NT2/D1 (cell line): ENCODE data around the gene NDUFAF2.

Experiments
- DNase-seq: peaks from one replicate; pipeline ENCODE4 v3.0.0-alpha.2; 2011; ENCODE audit warnings: low read depth, low spot score
- H3K27me3 ChIP-seq: 2 replicates; pipeline ENCODE4 v1.6.0; 2011; ENCODE audit warnings: mild to moderate bottlenecking; ENCODE audit not compliant: insufficient read length, insufficient read depth
- H3K36me3 ChIP-seq: 2 replicates; pipeline ENCODE4 v1.6.1; 2011; ENCODE audit warnings: mild to moderate bottlenecking, low read length, mixed read lengths; ENCODE audit not compliant: insufficient read depth, insufficient read length
- H3K4me1 ChIP-seq: 2 replicates; pipeline ENCODE4 v1.5.1; 2011; ENCODE audit not compliant: insufficient read depth, insufficient read length
- H3K4me3 ChIP-seq: 2 replicates; pipeline ENCODE4 v1.5.1; 2011; ENCODE audit warnings: low read depth; ENCODE audit not compliant: insufficient read length
- H3K9ac ChIP-seq: 2 replicates; pipeline ENCODE4 v1.6.0; 2011; ENCODE audit warnings: low read depth; ENCODE audit not compliant: insufficient read length
- H3K9me3 ChIP-seq: 2 replicates; pipeline ENCODE4 v1.5.1; 2011; ENCODE audit warnings: mild to moderate bottlenecking, low read length; ENCODE audit not compliant: insufficient read depth
- SUZ12 ChIP-seq: IDR thresholded peaks from 2 replicates; pipeline ENCODE4 v1.6.1; 2011; ENCODE audit not compliant: insufficient read length, insufficient read depth; ENCODE audit errors: extremely low read depth
- YY1 ChIP-seq: IDR thresholded peaks from 2 replicates; pipeline ENCODE4 v1.6.1; 2011; ENCODE audit not compliant: insufficient read length, insufficient read depth
- ZNF274 ChIP-seq: IDR thresholded peaks from 2 replicates; pipeline ENCODE4 v1.6.1; 2011; ENCODE audit warnings: mild to moderate bottlenecking, low read depth, low read length

NDUFAF2 gene

GRCh38 chr5:60944904-60945812 is at the start of gene NDUFAF2, which contains the start of gene ERCC8:
TSS of gene NDUFAF2 (plus strand) at chr5:60945205. CDS start at chr5:60945256, 51 bp downstream.
TSS of gene ERCC8 (minus strand) at chr5:60945070. CDS start at chr5:60945008, 62 bp downstream.
- TF ChIP-seq YY1, result peak; percentile 74
- no peak for TF ChIP-seq ZNF274
- TF ChIP-seq SUZ12, result no peak
- H3K9me3 ChIP-seq, result no peaks in the 10 kb centered on the region

GRCh38 chr5:60896991-60897390 is 48.0 kb upstream of the NDUFAF2 start:
- Histone ChIP-seq H3K9ac (no peak overlapping the region), H3K4me1 (no peaks in the 10 kb centered on the region), H3K36me3 (peaks cover 34% of the 10 kb centered on the region), H3K27me3 (no peaks in the 10 kb centered on the region), H3K4me3 (no peak overlapping the region), H3K9me3 (no peaks in the 10 kb centered on the region)
- no peak for DNase-seq
- TF ChIP-seq YY1, result no peak
- no peak for TF ChIP-seq SUZ12

More at GRCh38 chr5:60944904-60945812, at the start of gene NDUFAF2, which contains the start of gene ERCC8:
- peak; percentile 74 for DNase-seq
- Histone ChIP-seq H3K4me1 (no peaks in the 10 kb centered on the region), H3K4me3 (peak within 1 kb of the TSS; percentile 78), H3K27me3 (peaks cover 6% of the 10 kb centered on the region), H3K36me3 (peaks cover 5% of the 10 kb centered on the region), H3K9ac (peak within 1 kb of the TSS; percentile 84)

- Histone ChIP-seq H3K4me3 (no peak overlapping the region), H3K9me3 (no peaks in the 10 kb centered on the region), H3K9ac (no peak overlapping the region), H3K27me3 (no peaks in the 10 kb centered on the region), H3K36me3 (peaks cover 13% of the 10 kb centered on the region), H3K4me1 (no peaks in the 10 kb centered on the region)
- no peak for TF ChIP-seq SUZ12
- TF ChIP-seq YY1, result no peak
- no peak for TF ChIP-seq ZNF274
- no peak for DNase-seq
These were observed 41.6 kb upstream of the NDUFAF2 start for GRCh38 chr5:60903356-60903755.

GRCh38 chr5:60916646-60917045 is 28.4 kb upstream of the NDUFAF2 start:
- Histone ChIP-seq H3K4me1 (no peaks in the 10 kb centered on the region), H3K36me3 (peaks cover 23% of the 10 kb centered on the region), H3K9me3 (no peaks in the 10 kb centered on the region), H3K4me3 (no peak overlapping the region), H3K27me3 (no peaks in the 10 kb centered on the region), H3K9ac (no peak overlapping the region)
- no peak for TF ChIP-seq YY1
- no peak for TF ChIP-seq ZNF274
- TF ChIP-seq SUZ12, result no peak
- no peak for DNase-seq

GRCh38 chr5:60918466-60918865 is 26.5 kb upstream of the NDUFAF2 start:
- DNase-seq, result no peak
- no peak for TF ChIP-seq ZNF274
- no peak for TF ChIP-seq YY1
- no peak for TF ChIP-seq SUZ12
- H3K9me3 ChIP-seq, result no peaks in the 10 kb centered on the region
- H3K4me1 ChIP-seq, result no peaks in the 10 kb centered on the region
- H3K36me3 ChIP-seq, result peaks cover 24% of the 10 kb centered on the region
- no peak overlapping the region for H3K9ac ChIP-seq
- no peaks in the 10 kb centered on the region for H3K27me3 ChIP-seq
- no peak overlapping the region for H3K4me3 ChIP-seq

GRCh38 chr5:60927450-60927849 is 17.6 kb upstream of the NDUFAF2 start:
- Histone ChIP-seq H3K4me1 (no peaks in the 10 kb centered on the region), H3K9me3 (no peaks in the 10 kb centered on the region), H3K27me3 (no peaks in the 10 kb centered on the region), H3K36me3 (peaks cover 16% of the 10 kb centered on the region), H3K9ac (no peak overlapping the region), H3K4me3 (no peak overlapping the region)
- no peak for DNase-seq
- TF ChIP-seq ZNF274 (no peak), SUZ12 (no peak), YY1 (no peak)

- Histone ChIP-seq H3K27me3 (no peaks in the 10 kb centered on the region), H3K4me1 (no peaks in the 10 kb centered on the region), H3K36me3 (peaks cover 16% of the 10 kb centered on the region), H3K4me3 (no peak overlapping the region), H3K9ac (no peak overlapping the region), H3K9me3 (no peaks in the 10 kb centered on the region)
- DNase-seq, result no peak
- no peak for TF ChIP-seq SUZ12
- no peak for TF ChIP-seq YY1
- no peak for TF ChIP-seq ZNF274
These were observed 16.0 kb upstream of the NDUFAF2 start for GRCh38 chr5:60929024-60929423.
